Tibial nerve (tissue), 4 donors: ENCODE data around the gene GPR27. TPM values are rescaled to one million over a fixed set of nuclear protein-coding genes. Genes with fewer than 3 reads are reported as not detected.

Experiments
- DNase-seq, 2 donors: peaks; one replicate each; pipeline ENCODE4 v3.0.0-alpha.2; 2019; ENCODE audit warnings: low spot score in 2 of 2
- H3K27ac ChIP-seq, 4 donors: fragments of 200-600 bp; sonication (generic) in 3 of 4; one replicate each; pipeline ENCODE4 v1.5.1; 2017 to 2019; ENCODE audit warnings: mild to moderate bottlenecking in 1 of 4
- H3K27me3 ChIP-seq, 2 donors: fragments of 200-600 bp; sonication (generic) in 1 of 2; one replicate each; pipeline versions ENCODE4 v1.5.1 to v1.6.0; 2017 to 2019
- H3K36me3 ChIP-seq, 3 donors: fragments of 200-600 bp; sonication (generic); one replicate each; pipeline ENCODE4 v1.5.1; 2018 to 2019
- H3K4me1 ChIP-seq, 4 donors: fragments of 200-600 bp; sonication (generic) in 3 of 4; one replicate each; pipeline ENCODE4 v1.5.1; 2017 to 2019
- H3K4me3 ChIP-seq, 4 donors: fragments of 200-600 bp; sonication (generic) in 3 of 4; one replicate each; pipeline ENCODE4 v1.5.1; 2017 to 2019; ENCODE audit warnings: mild to moderate bottlenecking in 1 of 4, moderate library complexity in 1 of 4
- H3K9me3 ChIP-seq, 4 donors: fragments of 200-600 bp; sonication (generic) in 3 of 4; one replicate each; pipeline ENCODE4 v1.5.1; 2017 to 2019
- EP300 ChIP-seq, 2 donors: sonication (generic); formaldehyde crosslinking; IDR thresholded peaks; one replicate each; pipeline ENCODE4 v1.6.1; 2017; ENCODE audit warnings: antibody characterized with exemption in 2 of 2, mild to moderate bottlenecking in 1 of 2
- POLR2A ChIP-seq, 2 donors: fragments of 450-650 bp; IDR thresholded peaks; one replicate each; pipeline ENCODE4 v1.6.1; 2017; ENCODE audit warnings: antibody characterized with exemption in 2 of 2, mild to moderate bottlenecking in 2 of 2, moderate library complexity in 2 of 2
- WGBS, 2 donors: methylation state at CpG; one replicate each; pipeline ENCODE4 v1.1.5; 2018; 5-methylcytosine and 5-hydroxymethylcytosine counted together
- total RNA-seq, 4 donors: library from RNA; depleted of rRNA; stranded (reverse); fragments of >200 nt; gene quantifications; one replicate each; pipeline ENCODE4 v1.1.0, GENCODE V29; 2016
- TF ChIP-seq, protein P1 (sequence below), 5 experiments: fragments of 200-600 bp in 3 of 5; fragments of 450-650 bp in 2 of 5; sonication (generic) in 3 of 5; IDR thresholded peaks; one replicate each; pipeline ENCODE4 v1.5.1; 2016 to 2019; ENCODE audit warnings: antibody characterized with exemption in 5 of 5, mild to moderate bottlenecking in 3 of 5, moderate library complexity in 2 of 5

Gene GPR27
- total RNA-seq, 4 donors from 2014 or later, result 2.9 to 6.9 (median 4.0) TPM

DNA sequence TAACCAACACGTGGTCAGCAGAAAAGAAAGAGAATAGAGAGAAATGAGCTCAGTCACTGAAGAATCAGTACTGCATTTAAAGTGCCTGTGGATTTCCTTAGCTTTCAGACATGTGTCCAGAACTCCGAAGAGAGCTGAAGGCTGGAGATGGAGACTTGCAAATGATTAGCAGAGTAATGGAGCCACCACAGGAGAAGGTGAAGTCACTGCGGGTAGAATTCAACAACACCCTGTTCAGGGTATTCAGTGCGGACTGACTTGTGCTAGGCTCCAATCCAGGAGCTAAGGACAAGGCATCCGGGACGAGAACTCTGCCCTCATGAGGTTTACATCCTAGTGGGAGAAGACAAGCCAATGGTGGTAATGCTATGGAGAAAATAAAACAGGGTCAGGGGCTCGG, 32.7 kb upstream of the GPR27 start:
- DNase-seq, result no peak
- WGBS, 2 donors, result 90 to 92% methylated on average over 7 of the region's 7 CpGs
- no peaks in the 10 kb centered on the region for H3K27me3 ChIP-seq
- peaks cover 0 to 21% (median 6%) of the 10 kb centered on the region in 4 donors for H3K4me1 ChIP-seq
- no peaks in the 10 kb centered on the region for H3K36me3 ChIP-seq
- H3K9me3 ChIP-seq, result no peaks in the 10 kb centered on the region
- no peak overlapping the region for H3K27ac ChIP-seq
- TF ChIP-seq EP300 (IDR thresholded peaks at IDR 0.05), result no peak
- TF ChIP-seq, protein P1, sequence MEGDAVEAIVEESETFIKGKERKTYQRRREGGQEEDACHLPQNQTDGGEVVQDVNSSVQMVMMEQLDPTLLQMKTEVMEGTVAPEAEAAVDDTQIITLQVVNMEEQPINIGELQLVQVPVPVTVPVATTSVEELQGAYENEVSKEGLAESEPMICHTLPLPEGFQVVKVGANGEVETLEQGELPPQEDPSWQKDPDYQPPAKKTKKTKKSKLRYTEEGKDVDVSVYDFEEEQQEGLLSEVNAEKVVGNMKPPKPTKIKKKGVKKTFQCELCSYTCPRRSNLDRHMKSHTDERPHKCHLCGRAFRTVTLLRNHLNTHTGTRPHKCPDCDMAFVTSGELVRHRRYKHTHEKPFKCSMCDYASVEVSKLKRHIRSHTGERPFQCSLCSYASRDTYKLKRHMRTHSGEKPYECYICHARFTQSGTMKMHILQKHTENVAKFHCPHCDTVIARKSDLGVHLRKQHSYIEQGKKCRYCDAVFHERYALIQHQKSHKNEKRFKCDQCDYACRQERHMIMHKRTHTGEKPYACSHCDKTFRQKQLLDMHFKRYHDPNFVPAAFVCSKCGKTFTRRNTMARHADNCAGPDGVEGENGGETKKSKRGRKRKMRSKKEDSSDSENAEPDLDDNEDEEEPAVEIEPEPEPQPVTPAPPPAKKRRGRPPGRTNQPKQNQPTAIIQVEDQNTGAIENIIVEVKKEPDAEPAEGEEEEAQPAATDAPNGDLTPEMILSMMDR (IDR thresholded peaks at IDR 0.05), result no peak
- no peak for TF ChIP-seq POLR2A (IDR thresholded peaks at IDR 0.05)
- H3K4me3 ChIP-seq, result no peak overlapping the region

DNA sequence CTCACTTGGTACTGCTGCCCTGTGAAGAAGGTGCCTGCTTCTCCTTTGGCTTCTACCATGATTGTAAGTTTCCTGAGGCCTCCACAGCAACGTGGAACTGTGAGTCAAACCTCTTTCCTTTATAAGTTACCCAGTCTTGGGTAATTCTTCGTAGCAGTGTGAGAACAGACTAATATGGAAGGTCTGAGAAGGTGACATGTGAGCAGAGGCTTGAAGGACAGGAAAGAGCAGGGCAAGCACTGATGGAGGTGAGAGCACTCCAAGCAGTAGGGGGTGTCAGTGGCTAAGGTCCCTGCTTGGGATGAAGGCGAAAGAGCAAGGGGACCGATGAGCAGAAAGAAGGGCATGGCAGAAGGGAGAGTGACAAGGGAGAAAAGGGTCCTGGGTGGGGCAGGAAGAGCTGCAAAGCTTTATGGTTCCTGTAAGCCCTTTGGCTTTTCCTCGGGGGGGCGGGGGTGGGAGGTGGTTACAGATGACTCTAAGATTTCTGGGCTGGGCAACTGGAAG, 32.0 kb upstream of the GPR27 start:
- TF ChIP-seq, protein P1 (IDR thresholded peaks at IDR 0.05), result no peak
- no peak overlapping the region for H3K4me3 ChIP-seq
- DNase-seq, result no peak
- whole genome bisulfite sequencing, 2 donors, result 82 to 89% methylated on average over 6 of the region's 6 CpGs
- peaks cover 0 to 25% (median 6%) of the 10 kb centered on the region in 4 donors for H3K4me1 ChIP-seq
- H3K9me3 ChIP-seq, result no peaks in the 10 kb centered on the region
- no peak overlapping the region for H3K27ac ChIP-seq
- H3K36me3 ChIP-seq, result no peaks in the 10 kb centered on the region
- H3K27me3 ChIP-seq, result no peaks in the 10 kb centered on the region

DNA sequence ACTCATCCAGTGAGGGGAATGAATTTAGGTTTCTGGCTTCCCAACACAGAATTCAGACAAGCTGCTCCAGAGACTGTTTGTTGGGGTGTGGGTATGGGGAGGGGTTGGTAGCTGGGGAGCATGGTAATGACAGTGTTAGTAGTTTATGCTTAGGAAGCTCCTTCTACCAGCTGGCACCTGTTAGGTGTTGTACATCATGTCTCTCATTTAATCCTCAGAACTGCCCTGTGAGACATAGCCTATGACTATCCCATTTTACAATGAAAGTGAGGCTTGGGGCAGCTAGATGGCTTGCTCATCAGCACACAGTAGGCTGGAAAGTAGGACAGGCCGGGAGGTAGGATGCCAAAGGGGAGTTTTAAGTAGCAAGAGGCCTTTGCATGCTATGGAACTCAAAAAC, 31.0 kb upstream of the GPR27 start:
- Histone ChIP-seq H3K9me3 (no peaks in the 10 kb centered on the region), H3K27ac (no peak overlapping the region), H3K4me1 (peaks cover 0 to 25% (median 6%) of the 10 kb centered on the region in 4 donors), H3K27me3 (no peaks in the 10 kb centered on the region), H3K36me3 (no peaks in the 10 kb centered on the region), H3K4me3 (no peak overlapping the region)
- 94 to 100% methylated on average over 1 of the region's 1 CpG for WGBS, 2 donors
- no peak for DNase-seq
- TF ChIP-seq POLR2A (IDR thresholded peaks at IDR 0.05) (no peak), EP300 (IDR thresholded peaks at IDR 0.05) (no peak)
- TF ChIP-seq, protein P1 (IDR thresholded peaks at IDR 0.05), result no peak

DNA sequence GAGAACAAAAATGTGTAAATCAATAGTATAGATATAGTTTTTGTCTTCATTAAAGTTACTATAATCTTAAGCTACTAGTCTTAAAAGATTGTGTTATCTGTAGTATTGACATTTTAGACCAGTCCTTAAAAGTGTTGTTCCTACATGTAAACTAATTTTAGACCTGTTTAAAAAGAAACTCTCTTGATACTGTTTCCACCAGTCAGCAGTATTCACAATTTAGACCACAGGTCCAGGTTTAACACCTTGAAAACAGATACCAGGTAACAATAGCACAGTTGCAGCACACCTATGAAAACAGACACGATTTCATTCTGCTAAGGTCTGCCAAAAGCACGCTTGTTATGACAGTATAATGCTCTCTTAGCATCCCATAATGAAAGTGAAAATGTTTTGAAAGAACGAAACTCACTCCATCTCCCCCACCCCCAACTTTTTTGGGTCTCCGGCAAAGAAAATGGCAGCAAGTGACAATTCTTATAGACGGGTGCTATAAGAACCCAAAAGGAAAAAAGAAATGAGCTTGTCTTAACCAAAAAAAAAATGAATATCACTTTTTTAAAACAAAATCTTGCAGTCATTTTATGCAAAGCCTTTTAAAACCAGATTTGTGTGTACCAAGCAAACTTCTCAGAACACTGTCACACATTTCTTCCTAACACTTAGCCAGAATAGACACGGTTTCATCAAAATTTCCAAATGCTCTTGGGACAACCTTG, 30.0 kb upstream of the GPR27 start:
- 53 to 60% methylated on average over 6 of the region's 6 CpGs for WGBS, 2 donors
- H3K9me3 ChIP-seq, result no peaks in the 10 kb centered on the region
- H3K4me1 ChIP-seq, result peaks cover 0 to 25% (median 6%) of the 10 kb centered on the region in 4 donors
- H3K27me3 ChIP-seq, result no peaks in the 10 kb centered on the region
- TF ChIP-seq POLR2A (IDR thresholded peaks at IDR 0.05), result no peak
- TF ChIP-seq, protein P1 (IDR thresholded peaks at IDR 0.05), result no peak
- no peak for TF ChIP-seq EP300 (IDR thresholded peaks at IDR 0.05)
- H3K4me3 ChIP-seq, result peak overlapping the region; percentile 52 to 84 (median 67)
- peak overlapping the region in 2 of 4 donors; percentile 84 to 88 for H3K27ac ChIP-seq
- DNase-seq, result no peak
- H3K36me3 ChIP-seq, result no peaks in the 10 kb centered on the region

DNA sequence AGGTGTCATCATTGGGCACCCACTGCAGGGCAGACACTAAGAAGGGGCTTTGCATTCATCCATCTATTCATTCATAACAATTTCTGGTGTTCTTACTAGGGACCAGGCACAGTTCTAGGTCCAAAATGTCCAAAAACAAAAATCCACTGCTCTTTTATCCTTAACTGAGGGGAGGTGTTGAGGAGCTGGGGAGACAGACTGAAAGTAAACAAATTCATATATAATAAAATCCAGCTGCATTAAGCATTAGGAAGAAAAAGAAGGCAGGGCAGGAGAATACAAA, 29.5 kb upstream of the GPR27 start:
- H3K9me3 ChIP-seq, result no peaks in the 10 kb centered on the region
- H3K27me3 ChIP-seq, result no peaks in the 10 kb centered on the region
- H3K36me3 ChIP-seq, result no peaks in the 10 kb centered on the region
- peaks cover 0 to 25% (median 6%) of the 10 kb centered on the region in 4 donors for H3K4me1 ChIP-seq
- peak overlapping the region; percentile 42 to 88 (median 67) for H3K27ac ChIP-seq
- H3K4me3 ChIP-seq, result peak overlapping the region; percentile 52 to 84 (median 67)
- TF ChIP-seq, protein P1 (IDR thresholded peaks at IDR 0.05), result no peak
- TF ChIP-seq POLR2A (IDR thresholded peaks at IDR 0.05) (no peak), EP300 (IDR thresholded peaks at IDR 0.05) (no peak)
- DNase-seq, result no peak
